Measurements from ENCODE around the gene SYNE1.

DNA sequence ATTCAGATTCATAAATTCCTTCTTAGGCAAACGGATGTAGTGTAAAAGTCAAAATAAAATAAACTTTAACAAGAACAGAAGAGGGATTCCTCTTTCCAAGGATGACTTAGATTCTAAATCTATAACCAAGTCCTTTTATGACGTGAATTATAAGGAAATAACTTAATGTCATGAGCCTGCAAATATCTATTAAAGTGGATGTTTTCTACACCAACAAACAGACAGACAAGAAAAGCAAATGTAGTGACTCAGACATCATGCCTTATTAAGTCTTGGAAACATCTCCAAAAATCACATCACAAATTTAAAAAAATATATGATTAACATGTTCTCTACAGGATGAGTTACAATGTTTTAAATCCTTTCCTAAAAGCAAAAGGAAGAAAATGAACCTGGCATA is 432.6 kb downstream of the SYNE1 start:
- TF ChIP-seq, protein P1, sequence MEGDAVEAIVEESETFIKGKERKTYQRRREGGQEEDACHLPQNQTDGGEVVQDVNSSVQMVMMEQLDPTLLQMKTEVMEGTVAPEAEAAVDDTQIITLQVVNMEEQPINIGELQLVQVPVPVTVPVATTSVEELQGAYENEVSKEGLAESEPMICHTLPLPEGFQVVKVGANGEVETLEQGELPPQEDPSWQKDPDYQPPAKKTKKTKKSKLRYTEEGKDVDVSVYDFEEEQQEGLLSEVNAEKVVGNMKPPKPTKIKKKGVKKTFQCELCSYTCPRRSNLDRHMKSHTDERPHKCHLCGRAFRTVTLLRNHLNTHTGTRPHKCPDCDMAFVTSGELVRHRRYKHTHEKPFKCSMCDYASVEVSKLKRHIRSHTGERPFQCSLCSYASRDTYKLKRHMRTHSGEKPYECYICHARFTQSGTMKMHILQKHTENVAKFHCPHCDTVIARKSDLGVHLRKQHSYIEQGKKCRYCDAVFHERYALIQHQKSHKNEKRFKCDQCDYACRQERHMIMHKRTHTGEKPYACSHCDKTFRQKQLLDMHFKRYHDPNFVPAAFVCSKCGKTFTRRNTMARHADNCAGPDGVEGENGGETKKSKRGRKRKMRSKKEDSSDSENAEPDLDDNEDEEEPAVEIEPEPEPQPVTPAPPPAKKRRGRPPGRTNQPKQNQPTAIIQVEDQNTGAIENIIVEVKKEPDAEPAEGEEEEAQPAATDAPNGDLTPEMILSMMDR (IDR thresholded peaks at IDR 0.05) = no peak
- no peak for TF ChIP-seq POLR2A (IDR thresholded peaks at IDR 0.05)
- no peak for TF ChIP-seq POLR2AphosphoS5 (IDR thresholded peaks at IDR 0.05)
- no peak for TF ChIP-seq EP300 (IDR thresholded peaks at IDR 0.05)
